ENCODE measurements around the gene TMEM88. TPM values are rescaled to one million over a fixed set of nuclear protein-coding genes. Genes with fewer than 3 reads are reported as not detected.

Gene TMEM88
- total RNA-seq, 2 experiments from 2014 or later = 29.3 to 29.6 TPM

DNA sequence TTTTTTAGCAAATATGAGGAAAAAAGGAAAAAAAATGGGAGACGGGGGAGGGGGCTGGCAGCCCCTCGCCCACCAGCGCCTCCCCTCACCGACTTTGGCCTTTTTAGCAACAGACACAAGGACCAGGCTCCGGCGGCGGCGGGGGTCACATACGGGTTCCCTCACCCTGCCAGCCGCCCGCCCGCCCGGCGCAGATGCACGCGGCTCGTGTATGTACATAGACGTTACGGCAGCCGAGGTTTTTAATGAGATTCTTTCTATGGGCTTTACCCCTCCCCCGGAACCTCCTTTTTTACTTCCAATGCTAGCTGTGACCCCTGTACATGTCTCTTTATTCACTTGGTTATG lies 1.2 kb upstream of the TMEM88 start:
- peak in 2 of 14 experiments; percentile 23 to 51 for DNase-seq
- no peak for ATAC-seq (ENCODE audit: poor library complexity)
- H3K4me1 Mint-ChIP-seq (ENCODE audit: low read depth) = peaks cover 14% of the 10 kb centered on the region

DNA sequence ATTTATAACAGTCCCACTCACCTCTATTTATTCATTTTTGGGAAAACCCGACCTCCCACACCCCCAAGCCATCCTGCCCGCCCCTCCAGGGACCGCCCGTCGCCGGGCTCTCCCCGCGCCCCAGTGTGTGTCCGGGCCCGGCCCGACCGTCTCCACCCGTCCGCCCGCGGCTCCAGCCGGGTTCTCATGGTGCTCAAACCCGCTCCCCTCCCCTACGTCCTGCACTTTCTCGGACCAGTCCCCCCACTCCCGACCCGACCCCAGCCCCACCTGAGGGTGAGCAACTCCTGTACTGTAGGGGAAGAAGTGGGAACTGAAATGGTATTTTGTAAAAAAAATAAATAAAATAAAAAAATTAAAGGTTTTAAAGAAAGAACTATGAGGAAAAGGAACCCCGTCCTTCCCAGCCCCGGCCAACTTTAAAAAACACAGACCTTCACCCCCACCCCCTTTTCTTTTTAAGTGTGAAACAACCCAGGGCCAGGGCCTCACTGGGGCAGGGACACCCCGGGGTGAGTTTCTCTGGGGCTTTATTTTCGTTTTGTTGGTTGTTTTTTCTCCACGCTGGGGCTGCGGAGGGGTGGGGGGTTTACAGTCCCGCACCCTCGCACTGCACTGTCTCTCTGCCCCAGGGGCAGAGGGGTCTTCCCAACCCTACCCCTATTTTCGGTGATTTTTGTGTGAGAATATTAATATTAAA lies 638 bp upstream of the TMEM88 start:
- H3K27ac ChIP-seq (ENCODE audit: low read depth in 1 of 2, low read length in 2 of 2) = no peak overlapping the region
- intact Hi-C loops (cut with DNase I, micrococcal nuclease) = loop anchor here in 1 of 2 experiments (10.0 kb wide), 2 partner anchors 529 to 819 kb away; partner anchors contain the start of genes NEURL4 and SLC16A13
- peaks cover 30% of the 10 kb centered on the region for H3K36me3 ChIP-seq (ENCODE audit: insufficient read depth, low read length)
- POLR2A ChIA-PET = no interaction called here
- CTCF ChIA-PET = no interaction called here
- TF ChIP-seq, protein P1, sequence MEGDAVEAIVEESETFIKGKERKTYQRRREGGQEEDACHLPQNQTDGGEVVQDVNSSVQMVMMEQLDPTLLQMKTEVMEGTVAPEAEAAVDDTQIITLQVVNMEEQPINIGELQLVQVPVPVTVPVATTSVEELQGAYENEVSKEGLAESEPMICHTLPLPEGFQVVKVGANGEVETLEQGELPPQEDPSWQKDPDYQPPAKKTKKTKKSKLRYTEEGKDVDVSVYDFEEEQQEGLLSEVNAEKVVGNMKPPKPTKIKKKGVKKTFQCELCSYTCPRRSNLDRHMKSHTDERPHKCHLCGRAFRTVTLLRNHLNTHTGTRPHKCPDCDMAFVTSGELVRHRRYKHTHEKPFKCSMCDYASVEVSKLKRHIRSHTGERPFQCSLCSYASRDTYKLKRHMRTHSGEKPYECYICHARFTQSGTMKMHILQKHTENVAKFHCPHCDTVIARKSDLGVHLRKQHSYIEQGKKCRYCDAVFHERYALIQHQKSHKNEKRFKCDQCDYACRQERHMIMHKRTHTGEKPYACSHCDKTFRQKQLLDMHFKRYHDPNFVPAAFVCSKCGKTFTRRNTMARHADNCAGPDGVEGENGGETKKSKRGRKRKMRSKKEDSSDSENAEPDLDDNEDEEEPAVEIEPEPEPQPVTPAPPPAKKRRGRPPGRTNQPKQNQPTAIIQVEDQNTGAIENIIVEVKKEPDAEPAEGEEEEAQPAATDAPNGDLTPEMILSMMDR (IDR thresholded peaks at IDR 0.05) = no peak
- no peak overlapping the region for H3K4me3 ChIP-seq (ENCODE audit: low read length)
- Mint-ChIP-seq H3K4me3 (peak overlapping the region; percentile 23), H3K36me3 (ENCODE audit: low read depth) (peaks cover 48% of the 10 kb centered on the region), H3K9me3 (no peaks in the 10 kb centered on the region), H3K4me1 (ENCODE audit: low read depth) (peaks cover 14% of the 10 kb centered on the region), H3K27ac (peak overlapping the region; percentile 58), H3K27me3 (no peaks in the 10 kb centered on the region)
- H3K9me3 ChIP-seq (ENCODE audit: control insufficient read depth in 1 of 2, insufficient read depth in 1 of 2, low read length in 2 of 2) = no peaks in the 10 kb centered on the region
- ATAC-seq (ENCODE audit: poor library complexity) (no peak), DNase-seq (peak in 2 of 14 experiments; percentile 19 to 53)
- H3K27me3 ChIP-seq (ENCODE audit: control insufficient read depth in 1 of 2, insufficient read depth in 2 of 2, low read length in 2 of 2) = no peaks in the 10 kb centered on the region
- H3K4me1 ChIP-seq (ENCODE audit: insufficient read depth, low read length) = peaks cover 56% of the 10 kb centered on the region

More for the DNA sequence above, 1.2 kb upstream of the TMEM88 start:
- Histone ChIP-seq H3K36me3 (ENCODE audit: insufficient read depth, low read length) (peaks cover 34% of the 10 kb centered on the region), H3K27ac (ENCODE audit: low read depth in 1 of 2, low read length in 2 of 2) (no peak overlapping the region), H3K27me3 (ENCODE audit: control insufficient read depth in 1 of 2, insufficient read depth in 2 of 2, low read length in 2 of 2) (no peaks in the 10 kb centered on the region), H3K4me3 (ENCODE audit: low read length) (no peak overlapping the region), H3K9me3 (ENCODE audit: control insufficient read depth in 1 of 2, insufficient read depth in 1 of 2, low read length in 2 of 2) (no peaks in the 10 kb centered on the region), H3K4me1 (ENCODE audit: insufficient read depth, low read length) (peaks cover 53% of the 10 kb centered on the region)
- Mint-ChIP-seq H3K9me3 (no peaks in the 10 kb centered on the region), H3K27ac (peak overlapping the region; percentile 58), H3K4me3 (peak overlapping the region; percentile 23), H3K27me3 (no peaks in the 10 kb centered on the region), H3K36me3 (ENCODE audit: low read depth) (peaks cover 53% of the 10 kb centered on the region)
- intact Hi-C loops (cut with DNase I, micrococcal nuclease) = loop anchor here in 1 of 2 experiments (10.0 kb wide), 2 partner anchors 529 to 819 kb away; partner anchors contain the start of genes NEURL4 and SLC16A13
- TF ChIP-seq, protein P1 (IDR thresholded peaks at IDR 0.05) = no peak
- ChIA-PET CTCF (no interaction called here), POLR2A (interaction anchor here (0.6 to 4.7 kb wide), 3 partner anchors 18 to 48 kb away, joined by 3 to 33 read pairs (median 3); no protein-coding TSS in a partner anchor)

DNA sequence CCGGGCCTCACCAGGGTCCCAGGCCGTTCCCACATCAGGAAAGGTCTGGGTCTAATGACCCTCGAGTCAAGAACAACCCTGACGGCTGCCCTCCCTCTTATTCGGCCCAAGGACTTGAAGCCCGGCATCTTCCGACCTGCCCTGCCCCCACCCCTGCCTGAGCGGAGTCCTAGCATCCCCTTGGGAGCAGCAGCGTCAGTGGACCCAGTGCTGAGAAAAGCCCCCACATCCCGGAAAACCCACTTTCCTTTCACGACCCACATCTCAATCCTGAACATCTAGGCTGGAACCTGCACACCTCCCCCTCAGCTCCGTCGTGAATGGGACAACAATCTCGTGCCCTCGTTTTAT lies 769 bp downstream of the TMEM88 start:
- ChIA-PET POLR2A (interaction anchor here (0.6 to 2.6 kb wide), 4 partner anchors 14 to 276 kb away, joined by 6 to 79 read pairs (median 40); partner anchors contain the start of genes CD68 and KDM6B), CTCF (interaction anchor here (1.9 kb wide), 1 partner anchor 11 kb away, joined by 6 read pairs; no protein-coding TSS in a partner anchor)
- Mint-ChIP-seq H3K4me1 (ENCODE audit: low read depth) (peaks cover 14% of the 10 kb centered on the region), H3K27ac (no peak overlapping the region), H3K27me3 (no peaks in the 10 kb centered on the region), H3K9me3 (no peaks in the 10 kb centered on the region), H3K36me3 (ENCODE audit: low read depth) (peaks cover 34% of the 10 kb centered on the region), H3K4me3 (no peak overlapping the region)
- DNase-seq (peak in 2 of 14 experiments; percentile 28 to 34), ATAC-seq (ENCODE audit: poor library complexity) (no peak)
- H3K27ac ChIP-seq (ENCODE audit: low read depth in 1 of 2, low read length in 2 of 2) = no peak overlapping the region
- TF ChIP-seq, protein P1 (IDR thresholded peaks at IDR 0.05) = no peak
- no peaks in the 10 kb centered on the region for H3K27me3 ChIP-seq (ENCODE audit: control insufficient read depth in 1 of 2, insufficient read depth in 2 of 2, low read length in 2 of 2)
- intact Hi-C loops (cut with DNase I, micrococcal nuclease) = loop anchor here in 1 of 2 experiments (2.0 to 10.0 kb wide), 3 partner anchors 13 to 821 kb away; partner anchors contain the start of genes NEURL4 and SLC16A13
- peaks cover 18% of the 10 kb centered on the region for H3K36me3 ChIP-seq (ENCODE audit: insufficient read depth, low read length)
- H3K9me3 ChIP-seq (ENCODE audit: control insufficient read depth in 1 of 2, insufficient read depth in 1 of 2, low read length in 2 of 2) = no peaks in the 10 kb centered on the region
- H3K4me1 ChIP-seq (ENCODE audit: insufficient read depth, low read length) = peaks cover 54% of the 10 kb centered on the region
- no peak overlapping the region for H3K4me3 ChIP-seq (ENCODE audit: low read length)
